NCI-H1436 treated with DMSO at 0.1 percent for 48 hours (cell line): ENCODE data around the gene DSP.

Experiments
- DNase-seq: peaks from one replicate; lab custom pipeline; 2025; lab: John Stamatoyannopoulos, UW

The DSP gene

DNA sequence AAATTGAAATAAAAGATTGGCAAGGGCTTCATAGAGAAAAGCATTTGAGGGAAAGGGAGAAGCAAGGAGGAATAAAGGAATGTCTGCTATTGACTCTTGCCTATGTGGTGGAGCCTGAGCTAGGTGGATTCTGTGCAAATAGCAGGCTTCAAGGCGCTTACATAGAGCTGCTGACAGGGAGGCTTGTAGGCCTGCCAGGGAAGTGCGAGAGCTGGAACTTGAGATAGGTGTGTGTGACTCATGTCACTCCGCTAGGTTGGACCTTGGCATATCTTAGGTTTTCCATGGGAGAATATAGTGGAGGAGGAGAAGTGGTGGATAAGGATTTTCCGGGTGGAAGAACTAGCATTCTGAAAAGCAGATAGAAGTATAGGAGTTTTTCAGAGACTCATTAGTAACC, 62.5 kb downstream of the DSP start:
- DNase-seq: no peak

DNA sequence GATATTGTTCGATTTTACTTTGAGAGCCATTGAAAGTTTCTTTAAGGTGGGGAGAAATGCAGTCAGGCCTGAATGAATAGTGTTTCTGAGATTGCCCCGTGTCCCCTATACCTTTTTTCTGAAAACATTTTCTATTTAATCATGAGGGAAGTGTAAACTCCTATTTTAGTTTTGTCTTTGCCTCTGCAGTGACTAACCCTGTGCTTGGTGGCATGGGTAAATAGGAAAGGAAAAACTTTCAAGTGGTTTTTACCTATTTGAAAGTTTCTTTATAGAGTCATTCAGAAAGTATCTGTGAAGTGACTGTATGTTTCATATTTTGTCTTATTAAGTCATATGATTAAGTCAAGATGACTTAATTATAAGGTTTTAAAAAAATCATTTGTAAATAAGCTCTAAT, 63.0 kb downstream of the DSP start:
- DNase-seq: no peak

DNA sequence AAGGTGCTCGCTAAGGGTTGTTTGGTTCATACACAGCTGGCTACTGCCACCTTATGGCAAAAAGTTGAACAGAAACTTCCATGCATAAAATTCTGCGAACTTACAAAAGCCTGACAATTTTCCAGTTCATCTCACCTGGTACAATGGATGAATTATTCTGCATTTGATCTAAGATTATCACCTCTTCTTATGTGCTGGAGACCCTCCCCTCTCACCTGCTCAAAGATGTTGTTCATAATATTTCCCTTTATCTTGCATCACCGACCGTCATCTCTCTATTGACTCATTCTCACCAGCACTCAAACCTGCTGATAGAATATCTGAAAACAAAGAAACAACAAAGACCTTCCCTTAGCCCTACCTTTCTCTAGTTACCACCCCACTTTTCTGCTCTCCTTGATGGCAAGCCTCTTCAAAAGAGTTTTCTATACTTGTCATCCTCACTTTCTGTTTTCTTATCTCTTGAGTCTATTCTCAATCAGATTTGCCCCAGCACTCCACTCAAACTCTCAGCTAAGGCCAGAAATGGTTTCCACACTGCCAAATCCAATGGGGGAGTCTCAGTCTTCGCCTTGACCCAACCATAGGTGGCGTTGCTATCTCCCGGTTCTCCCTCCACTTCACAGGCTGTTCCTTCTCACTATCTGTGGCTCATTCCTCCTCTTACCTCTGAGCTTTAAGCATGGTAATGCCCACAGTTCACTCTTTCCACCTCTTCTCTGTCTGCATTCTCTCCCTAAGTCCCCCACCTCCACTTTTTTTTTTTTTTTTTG, 74.3 kb downstream of the DSP start:
- DNase-seq: no peak

DNA sequence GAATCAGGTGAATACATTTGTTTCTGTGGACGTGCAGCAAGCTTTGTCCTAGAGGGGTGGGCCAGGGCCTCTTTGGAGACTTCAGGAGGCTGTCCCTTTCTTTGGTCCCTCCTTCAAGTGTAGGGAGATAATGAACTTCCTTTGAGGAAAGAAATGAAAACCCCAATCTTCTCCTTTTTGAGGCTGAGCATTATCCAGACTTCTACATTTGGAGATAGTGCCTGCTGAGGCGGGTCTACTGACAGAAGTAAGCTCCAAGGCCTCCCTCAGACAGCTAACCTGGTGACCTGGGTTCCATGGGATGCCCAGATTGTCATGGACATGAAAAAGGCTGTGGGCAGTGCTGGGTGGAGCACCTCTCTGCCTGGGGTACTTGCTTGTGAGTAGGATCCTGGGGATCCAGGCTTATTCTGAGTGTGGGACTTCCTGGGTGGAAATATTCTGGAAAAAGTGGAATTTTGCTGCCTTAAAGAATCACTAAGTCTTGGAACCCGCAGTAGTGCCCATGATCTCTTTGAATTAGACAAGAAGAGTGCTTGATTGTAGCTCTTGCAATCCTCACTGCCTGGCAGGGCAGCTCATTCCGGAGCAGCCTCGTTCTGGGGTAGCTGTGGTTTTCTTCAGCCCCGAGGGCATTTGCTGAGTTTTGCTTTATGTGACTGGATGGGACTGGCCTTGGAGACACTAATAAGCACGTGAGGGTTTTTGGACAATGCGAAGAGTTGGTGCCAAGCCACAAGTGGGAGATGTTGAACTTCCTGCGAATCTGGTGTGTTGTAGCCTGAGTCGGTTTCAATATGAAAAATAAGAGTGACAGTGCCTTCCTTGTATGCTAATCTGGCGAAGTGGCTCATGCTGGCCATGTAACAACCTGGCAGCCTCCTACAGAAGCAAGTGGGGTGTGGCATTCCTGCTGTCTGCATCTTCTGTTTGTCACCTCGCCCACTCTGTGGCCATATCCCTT, 76.6 kb downstream of the DSP start:
- no peak for DNase-seq

DNA sequence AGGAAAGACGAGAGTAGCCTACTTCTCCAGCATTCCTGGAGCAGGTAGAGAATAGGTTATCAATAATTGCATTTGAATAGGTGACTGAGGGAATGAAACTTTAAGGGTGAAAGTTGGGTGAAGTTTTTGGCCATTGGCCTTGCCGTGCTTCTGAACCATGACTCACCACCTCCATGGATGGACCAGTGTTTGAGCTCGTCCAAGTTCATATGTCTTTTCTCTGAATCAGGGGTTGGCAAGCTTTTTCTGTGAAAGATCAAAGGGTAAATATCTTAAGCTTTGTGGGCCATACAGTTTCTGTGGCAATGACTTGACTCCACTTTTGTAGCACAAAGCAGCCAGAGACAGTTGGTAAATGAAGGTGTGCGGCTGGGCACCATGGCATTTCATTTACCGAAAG, 80.3 kb downstream of the DSP start:
- no peak for DNase-seq

DNA sequence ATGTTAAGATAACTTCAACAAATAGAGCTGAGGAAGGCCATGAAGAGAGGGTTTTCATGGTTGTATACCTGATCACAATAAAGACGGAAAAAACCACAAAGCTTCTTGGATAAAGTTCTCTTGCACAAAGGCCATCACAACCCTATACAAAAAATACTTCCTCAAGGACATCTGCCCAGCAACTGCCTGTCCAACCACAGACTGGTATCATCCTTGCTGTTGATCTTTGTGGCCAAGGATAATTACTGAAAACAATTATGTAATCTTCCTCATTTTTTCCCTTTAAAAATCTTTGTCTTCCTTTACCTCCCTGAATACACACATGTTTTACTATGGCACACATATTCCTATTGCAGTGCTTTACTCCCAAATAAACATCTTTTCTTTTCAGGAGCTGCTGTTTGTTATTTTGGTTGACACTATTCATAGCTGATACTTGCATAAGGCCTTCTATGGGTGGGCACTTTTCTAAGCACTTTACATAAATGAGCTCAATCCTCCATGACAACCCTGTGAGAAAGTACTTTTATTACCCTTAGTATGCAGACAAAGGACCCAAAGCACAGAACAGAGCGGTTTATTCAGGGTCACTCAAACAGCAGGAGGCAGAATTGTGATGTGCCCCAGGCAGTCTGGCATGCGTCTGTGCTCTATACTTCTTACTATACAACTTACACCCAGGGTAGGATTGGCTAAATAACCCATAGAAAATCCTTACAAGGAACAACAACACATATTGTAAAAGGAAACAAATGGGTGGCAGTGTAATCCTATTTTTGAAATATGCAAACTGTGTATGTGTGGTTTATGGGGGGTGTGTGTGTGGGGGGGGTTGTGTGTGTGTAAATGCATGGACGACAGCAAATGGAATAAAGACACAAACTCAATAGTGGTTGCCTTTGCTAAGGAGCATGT, 83.6 kb downstream of the DSP start:
- no peak for DNase-seq

DNA sequence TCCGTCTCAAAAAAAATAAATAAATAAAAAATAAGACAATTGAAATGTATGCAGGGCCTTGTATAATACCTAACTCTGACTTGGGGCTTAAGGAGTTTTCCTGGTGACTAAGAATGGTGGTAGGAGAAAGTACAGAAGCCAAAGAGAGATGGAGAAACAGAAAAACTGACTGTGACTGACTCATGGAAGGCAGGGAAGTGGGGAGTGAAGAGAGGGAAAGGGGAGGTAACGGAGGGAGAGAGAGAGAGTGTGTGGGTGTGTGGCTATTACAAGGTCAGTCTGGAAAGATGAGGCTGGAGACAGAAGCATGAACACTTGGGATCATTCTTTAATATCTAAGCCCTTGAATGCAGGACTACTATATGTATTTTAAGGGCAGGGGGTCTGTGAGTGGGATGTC, 87.0 kb downstream of the DSP start:
- no peak for DNase-seq

DNA sequence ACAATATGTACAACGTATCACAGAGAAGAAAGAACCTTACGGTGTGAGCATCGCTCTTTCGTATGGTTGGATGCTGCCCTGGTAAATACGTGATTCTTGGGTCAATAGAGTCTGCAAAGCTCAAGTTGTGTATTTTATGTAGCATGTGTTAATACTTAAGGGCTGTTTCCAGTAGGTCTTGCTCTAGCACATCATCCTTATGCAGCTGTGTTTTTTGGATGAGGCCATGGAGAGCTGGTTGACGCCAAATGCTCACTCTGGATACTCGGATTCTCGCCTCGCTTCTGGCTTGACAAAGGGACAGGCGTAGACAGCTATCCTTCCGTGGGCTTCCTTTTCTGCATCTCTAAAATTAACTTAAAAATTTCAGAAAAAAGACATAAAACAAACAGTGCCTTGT, 87.4 kb downstream of the DSP start:
- no peak for DNase-seq

DNA sequence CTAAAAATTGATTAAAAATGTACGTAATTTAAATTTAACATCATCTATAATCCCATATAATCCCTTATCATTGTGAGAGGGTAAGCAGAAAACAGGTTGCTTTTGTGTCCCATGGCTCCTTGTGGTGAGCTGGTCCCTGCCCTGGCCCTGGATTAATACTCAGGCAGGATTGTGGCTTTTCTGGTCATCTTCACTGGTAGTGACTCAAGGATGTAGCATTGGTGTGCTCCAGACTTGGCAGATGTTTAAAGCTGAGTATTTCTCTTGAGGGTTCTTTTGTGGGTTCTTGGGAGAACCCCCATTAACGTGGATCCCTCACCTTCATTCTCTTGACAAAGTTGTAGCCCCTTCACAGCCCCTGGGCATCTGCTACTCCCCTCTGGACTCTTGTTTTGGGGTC, 87.8 kb downstream of the DSP start:
- DNase-seq: no peak

DNA sequence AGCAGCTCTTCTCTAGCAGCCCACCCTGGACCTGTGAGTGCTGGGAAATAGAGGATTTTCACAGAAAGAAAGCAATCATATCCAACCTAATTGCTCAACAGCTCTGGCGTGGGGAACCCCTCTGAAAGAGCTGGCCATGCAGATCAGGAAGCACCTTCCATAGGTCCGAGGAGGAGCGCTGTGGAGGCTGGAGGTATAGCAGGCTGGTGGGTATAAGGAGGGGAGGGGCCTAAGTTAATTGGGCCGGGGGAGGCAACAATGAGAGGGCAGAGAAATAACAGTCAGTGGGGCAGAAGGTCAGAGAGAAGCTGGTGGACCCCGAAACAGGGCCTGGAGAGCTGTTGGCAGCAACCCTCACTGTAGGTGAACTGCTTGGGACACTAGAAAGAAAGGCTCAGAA, 89.3 kb downstream of the DSP start:
- no peak for DNase-seq

DNA sequence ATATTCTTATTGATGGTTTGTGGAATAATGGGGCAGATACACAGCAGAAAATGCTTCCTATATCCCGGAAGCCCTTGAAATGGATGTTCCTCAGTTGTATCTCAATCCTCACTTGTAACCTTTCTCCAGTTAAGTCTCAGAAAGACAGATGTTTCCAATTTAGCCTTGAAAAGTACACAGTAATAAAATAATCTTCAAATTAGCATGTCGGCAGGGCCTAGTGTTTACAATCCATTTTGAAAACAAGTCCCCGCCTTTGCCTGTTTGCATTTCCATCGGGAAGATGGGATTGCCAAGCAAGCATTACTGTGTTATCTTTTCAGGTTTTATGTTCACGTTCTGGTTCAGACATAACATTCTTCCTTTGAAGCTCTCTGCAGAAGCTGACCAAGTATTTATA, 90.0 kb downstream of the DSP start:
- no peak for DNase-seq

DNA sequence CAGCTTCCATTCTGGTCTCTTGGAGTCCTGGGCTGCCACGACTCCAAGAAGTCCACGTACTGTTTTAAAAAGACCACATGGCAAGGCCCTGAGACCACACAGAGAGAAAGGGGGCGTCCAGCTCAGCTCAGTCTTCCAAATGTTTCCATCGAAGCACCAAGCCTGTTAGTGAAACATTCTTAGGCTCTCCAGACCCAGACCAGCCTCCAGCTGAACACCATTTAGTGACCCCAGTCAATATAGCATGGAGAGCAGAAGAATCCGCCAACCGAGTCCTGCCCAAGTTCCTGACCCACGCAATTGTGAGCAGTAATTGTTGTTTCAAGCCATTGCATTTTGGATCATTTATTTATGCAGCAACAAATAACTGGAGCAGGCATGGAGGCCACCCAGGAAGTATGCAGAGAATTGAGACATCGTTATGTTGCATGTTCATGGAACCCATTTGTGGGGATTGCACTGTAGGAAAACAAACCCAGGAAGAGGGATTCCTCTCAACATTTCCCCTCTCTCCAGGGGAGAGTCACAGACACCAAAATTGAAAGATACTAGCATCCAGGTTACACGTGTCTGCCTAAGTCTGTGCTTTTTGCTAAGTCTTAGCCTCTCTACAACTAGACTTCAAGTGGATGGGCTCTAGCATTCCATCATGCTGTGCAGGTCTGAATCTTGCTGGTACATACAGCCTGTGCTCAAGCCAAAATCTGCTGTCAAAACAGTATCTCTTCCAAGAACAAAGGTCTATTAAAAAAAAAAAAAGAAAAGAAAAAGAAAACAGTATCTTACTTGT, 91.2 kb downstream of the DSP start:
- no peak for DNase-seq

DNA sequence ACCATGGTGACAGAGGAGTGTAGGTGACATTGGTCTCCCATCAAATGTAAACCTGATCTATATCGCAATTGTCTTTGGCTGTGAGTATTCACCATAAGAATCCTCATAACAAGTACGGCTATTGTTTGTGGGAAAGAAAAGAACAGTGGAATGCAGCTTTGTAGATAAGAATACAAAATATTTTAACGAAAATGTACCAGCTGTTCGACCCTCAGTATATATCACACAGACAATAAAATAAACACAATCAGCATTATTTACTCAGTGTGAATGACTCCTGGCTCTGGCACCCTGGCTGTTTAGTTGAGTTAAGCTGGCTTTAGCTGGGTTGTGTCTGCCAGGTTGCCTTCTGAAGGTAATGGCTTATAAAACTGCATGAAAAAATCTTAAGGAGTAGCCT, 91.9 kb downstream of the DSP start:
- DNase-seq: no peak

DNA sequence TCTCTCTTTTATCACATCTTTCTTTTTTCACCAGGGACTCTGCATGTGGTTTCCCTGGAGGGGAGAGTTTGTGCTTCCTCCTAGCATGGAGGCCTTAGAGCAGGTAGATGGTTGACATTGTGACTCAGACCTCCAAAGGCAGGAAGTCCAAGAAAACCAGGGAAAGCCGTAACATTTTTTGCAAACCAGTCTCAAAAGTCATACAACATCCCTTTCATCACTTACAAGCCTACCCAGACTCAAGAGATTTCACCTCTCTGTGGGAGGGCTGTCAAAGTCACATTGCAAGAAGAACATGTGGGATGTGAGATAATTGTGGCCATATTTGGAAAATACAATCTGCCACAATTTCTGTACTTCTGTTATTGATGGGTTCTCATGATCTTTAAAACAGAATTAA, 94.7 kb downstream of the DSP start:
- no peak for DNase-seq
